GM12865 (cell line): Measurements from ENCODE around the gene SSX2IP.
A peak's percentile ranks its signal among the peaks of the same experiment; 100 is the strongest.

ENCODE experiments used
- DNase-seq: peaks from one replicate; pipeline ENCODE4 v3.0.0; 2010; ENCODE audit warnings: low read depth
- H3K4me3 ChIP-seq: 2 replicates; pipeline ENCODE4 v1.5.1; 2011; ENCODE audit warnings: mild to moderate bottlenecking, low read depth, low read length, control low read depth
- TF ChIP-seq, protein P1 (sequence below): IDR thresholded peaks from 2 replicates; pipeline ENCODE4 v1.5.1; 2011; ENCODE audit warnings: low read length, control low read depth, low read depth, inconsistent platforms; ENCODE audit not compliant: insufficient read depth; ENCODE audit errors: missing control alignments

Gene SSX2IP

GRCh38 chr1:84691122-84691783 lies 992 bp upstream of the SSX2IP start:
- H3K4me3 ChIP-seq, result peak overlapping the region; percentile 96
- TF ChIP-seq, protein P1, sequence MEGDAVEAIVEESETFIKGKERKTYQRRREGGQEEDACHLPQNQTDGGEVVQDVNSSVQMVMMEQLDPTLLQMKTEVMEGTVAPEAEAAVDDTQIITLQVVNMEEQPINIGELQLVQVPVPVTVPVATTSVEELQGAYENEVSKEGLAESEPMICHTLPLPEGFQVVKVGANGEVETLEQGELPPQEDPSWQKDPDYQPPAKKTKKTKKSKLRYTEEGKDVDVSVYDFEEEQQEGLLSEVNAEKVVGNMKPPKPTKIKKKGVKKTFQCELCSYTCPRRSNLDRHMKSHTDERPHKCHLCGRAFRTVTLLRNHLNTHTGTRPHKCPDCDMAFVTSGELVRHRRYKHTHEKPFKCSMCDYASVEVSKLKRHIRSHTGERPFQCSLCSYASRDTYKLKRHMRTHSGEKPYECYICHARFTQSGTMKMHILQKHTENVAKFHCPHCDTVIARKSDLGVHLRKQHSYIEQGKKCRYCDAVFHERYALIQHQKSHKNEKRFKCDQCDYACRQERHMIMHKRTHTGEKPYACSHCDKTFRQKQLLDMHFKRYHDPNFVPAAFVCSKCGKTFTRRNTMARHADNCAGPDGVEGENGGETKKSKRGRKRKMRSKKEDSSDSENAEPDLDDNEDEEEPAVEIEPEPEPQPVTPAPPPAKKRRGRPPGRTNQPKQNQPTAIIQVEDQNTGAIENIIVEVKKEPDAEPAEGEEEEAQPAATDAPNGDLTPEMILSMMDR, result no peak
- peak; percentile 8 for DNase-seq

- H3K4me3 ChIP-seq, result peak overlapping the region; percentile 96
- TF ChIP-seq, protein P1, result peak; percentile 33
- DNase-seq, result peak; percentile 70
Observed at GRCh38 chr1:84689514-84690396, 506 bp downstream of the SSX2IP start.

GRCh38 chr1:84688463-84689061 lies 1.7 kb downstream of the SSX2IP start:
- no peak overlapping the region for H3K4me3 ChIP-seq
- no peak for DNase-seq
- TF ChIP-seq, protein P1, result no peak

DNA sequence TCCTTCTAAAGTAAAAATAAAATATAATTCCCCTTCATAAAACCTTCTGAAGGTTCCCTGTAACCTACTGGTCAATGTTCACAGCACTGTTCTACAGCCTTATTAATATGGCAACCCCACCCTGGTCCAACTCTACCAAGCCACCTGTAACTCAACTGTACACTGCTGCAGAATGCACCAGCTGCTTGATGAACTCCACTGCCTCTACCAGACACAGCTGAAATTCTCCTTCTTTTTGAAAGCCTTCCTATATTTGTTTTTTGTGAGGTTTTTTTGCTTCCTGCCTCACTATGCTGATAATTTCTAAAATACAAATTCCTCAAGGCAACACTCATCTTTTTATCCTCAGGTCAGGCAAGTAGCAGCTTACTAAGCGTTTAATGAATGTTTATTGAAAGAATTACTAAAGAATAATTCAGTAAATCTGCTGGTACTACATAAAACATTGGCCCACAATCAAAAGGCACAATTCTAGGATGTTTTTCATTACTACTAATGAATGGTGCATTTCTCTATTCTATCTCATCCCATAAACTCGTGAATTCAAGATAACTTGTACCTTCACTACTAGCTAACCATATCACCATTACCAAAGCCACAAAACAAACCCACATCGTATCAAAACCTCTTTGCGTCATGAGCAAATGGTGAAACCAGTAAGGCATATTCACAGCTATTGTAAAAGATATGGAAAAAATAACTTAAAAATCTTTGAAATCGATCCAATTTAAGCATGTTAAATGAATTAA lies 2.4 kb downstream of the SSX2IP start:
- TF ChIP-seq, protein P1, result no peak
- DNase-seq, result no peak

GRCh38 chr1:84686223-84686622 lies 4.0 kb downstream of the SSX2IP start:
- no peak for DNase-seq
- TF ChIP-seq, protein P1, result no peak
- no peak overlapping the region for H3K4me3 ChIP-seq

More for the DNA sequence above, 2.4 kb downstream of the SSX2IP start:
- H3K4me3 ChIP-seq, result no peak overlapping the region

DNA sequence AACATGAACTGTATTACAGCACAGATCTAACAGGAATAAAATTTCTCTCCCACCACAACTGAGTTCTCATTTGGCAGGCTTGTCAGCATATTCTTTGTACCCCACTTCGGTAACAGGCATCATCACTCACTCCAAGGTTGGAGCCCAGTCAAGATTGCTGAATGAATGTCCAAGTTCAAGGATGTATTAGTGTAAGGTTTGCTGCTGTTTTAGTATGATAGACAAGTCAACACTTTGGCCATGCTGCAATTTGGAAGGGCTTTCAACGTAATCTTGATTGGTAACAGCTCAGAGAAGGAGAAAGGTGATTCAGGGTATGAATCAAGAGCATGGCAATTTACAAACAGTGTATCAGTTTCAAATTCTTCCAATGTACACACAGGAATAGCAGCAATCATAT lies 6.8 kb downstream of the SSX2IP start:
- TF ChIP-seq, protein P1, result no peak
- H3K4me3 ChIP-seq, result no peak overlapping the region
- DNase-seq, result no peak
